Measurements from ENCODE around the gene HYAL2.

Gene HYAL2

DNA sequence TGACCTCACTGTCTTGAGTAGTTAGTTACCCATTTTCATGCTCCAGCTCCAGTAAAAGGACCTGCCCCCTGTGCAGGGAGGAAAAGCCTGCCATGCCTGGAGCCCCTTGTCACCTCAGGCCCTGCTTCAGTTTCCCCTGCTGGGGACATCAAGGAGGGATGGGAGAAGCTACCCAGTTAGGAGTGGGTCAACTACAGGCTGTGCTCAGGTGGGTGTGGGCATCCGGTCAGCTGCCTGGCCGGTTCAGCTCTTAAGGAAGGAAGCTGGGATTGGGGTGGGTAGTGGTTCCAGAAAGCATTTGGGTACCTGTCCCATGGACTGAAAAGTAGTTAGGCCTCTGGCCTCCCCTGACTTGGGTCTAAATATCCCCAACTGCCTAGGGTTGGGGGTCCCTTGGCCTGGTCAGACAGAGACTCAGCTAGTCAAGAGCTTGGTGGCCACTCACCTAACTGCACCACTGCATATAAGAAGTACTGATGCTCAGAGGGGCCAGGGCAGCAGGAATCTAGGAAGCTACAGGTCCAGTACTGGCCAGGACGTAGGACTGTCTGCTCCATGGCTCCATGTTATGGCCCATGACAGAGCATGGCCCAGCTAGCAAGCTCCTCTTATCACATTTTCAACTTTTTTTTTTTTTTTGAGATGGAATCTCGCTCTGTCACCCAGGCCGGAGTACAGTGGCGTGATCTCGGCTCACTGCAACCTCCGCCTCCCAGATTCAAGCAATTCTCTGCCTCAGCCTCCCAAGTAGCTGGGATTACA lies 43.1 kb downstream of the HYAL2 start:
- DNase-seq: no peak
- TF ChIP-seq, protein P1, sequence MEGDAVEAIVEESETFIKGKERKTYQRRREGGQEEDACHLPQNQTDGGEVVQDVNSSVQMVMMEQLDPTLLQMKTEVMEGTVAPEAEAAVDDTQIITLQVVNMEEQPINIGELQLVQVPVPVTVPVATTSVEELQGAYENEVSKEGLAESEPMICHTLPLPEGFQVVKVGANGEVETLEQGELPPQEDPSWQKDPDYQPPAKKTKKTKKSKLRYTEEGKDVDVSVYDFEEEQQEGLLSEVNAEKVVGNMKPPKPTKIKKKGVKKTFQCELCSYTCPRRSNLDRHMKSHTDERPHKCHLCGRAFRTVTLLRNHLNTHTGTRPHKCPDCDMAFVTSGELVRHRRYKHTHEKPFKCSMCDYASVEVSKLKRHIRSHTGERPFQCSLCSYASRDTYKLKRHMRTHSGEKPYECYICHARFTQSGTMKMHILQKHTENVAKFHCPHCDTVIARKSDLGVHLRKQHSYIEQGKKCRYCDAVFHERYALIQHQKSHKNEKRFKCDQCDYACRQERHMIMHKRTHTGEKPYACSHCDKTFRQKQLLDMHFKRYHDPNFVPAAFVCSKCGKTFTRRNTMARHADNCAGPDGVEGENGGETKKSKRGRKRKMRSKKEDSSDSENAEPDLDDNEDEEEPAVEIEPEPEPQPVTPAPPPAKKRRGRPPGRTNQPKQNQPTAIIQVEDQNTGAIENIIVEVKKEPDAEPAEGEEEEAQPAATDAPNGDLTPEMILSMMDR (IDR thresholded peaks at IDR 0.05; ENCODE audit: low read depth, low read length): no peak
- Histone ChIP-seq H3K4me3 (ENCODE audit: low read depth, low read length) (no peak overlapping the region), H3K27me3 (ENCODE audit: insufficient read depth, low read depth, severe bottlenecking) (no peaks in the 10 kb centered on the region), H3K36me3 (no peaks in the 10 kb centered on the region), H3K9me3 (ENCODE audit: severe bottlenecking) (no peaks in the 10 kb centered on the region), H3K27ac (no peak overlapping the region)

DNA sequence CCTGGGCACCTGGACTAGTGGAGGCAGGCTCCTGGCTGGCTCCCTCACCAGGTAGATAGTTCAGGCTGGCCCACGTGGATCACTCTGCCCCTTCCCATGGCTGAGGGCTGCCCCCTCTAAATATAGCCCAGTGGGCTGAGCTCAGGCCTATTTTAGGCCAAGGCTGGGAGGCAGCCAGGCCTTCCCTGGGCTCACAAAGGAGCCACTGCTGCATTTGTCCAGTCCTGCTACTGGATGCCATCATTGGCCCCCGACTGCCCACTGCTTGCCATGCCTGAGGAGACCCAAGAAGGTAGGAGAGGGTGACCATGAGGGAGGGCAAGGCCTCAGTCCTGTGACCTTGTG lies 43.7 kb downstream of the HYAL2 start, which contains the start of gene LSMEM2:
TSS of gene LSMEM2 (plus strand) at position 208 of the 345 bp plus-strand sequence. CDS start at position 235, 27 bp downstream.
- TF ChIP-seq, protein P1 (IDR thresholded peaks at IDR 0.05; ENCODE audit: low read depth, low read length): no peak
- no peaks in the 10 kb centered on the region for H3K27me3 ChIP-seq (ENCODE audit: insufficient read depth, low read depth, severe bottlenecking)
- H3K27ac ChIP-seq: no peak within 1 kb of the TSS
- no peak for DNase-seq
- no peaks in the 10 kb centered on the region for H3K36me3 ChIP-seq
- no peaks in the 10 kb centered on the region for H3K9me3 ChIP-seq (ENCODE audit: severe bottlenecking)
- no peak within 1 kb of the TSS for H3K4me3 ChIP-seq (ENCODE audit: low read depth, low read length)

DNA sequence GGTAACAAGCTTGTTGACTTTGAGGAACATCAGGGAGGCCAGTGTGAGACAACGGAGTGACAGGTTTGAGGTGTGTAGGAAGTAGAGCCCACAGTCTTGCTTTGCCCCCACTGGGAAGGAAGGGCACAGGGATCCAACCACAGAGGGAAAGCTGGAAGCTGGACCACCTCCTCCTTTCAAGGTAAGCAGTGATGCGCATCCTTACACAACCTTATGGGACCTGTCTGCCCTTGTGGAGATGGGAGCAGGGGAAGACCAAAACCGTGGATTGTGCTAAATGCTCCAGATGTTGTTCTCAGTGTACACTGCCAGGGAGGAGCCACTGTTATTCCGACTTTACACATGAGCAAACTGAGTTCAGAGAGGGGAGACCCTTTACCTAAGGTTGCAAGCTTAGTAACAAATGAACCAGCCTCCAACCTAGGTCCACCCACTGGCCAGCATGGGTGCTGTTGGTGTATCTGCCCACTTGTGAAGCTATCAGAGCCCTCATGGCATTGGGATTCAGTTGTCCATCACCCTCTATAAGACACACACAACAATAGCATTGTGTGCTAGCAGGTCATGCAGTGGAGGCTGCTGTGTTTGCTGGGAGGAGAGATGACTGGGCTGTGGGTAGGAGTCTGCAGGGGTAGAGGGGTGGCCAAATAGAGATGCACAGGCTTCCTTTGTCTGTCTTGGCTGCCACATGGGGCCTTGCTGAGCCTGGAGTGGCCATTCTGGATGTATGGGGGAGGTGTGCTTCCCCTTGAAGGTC lies 44.2 kb downstream of the HYAL2 start:
- Histone ChIP-seq H3K27me3 (ENCODE audit: insufficient read depth, low read depth, severe bottlenecking) (peaks cover 2% of the 10 kb centered on the region), H3K9me3 (ENCODE audit: severe bottlenecking) (no peaks in the 10 kb centered on the region), H3K4me3 (ENCODE audit: low read depth, low read length) (no peak overlapping the region), H3K36me3 (no peaks in the 10 kb centered on the region), H3K27ac (no peak overlapping the region)
- TF ChIP-seq, protein P1 (IDR thresholded peaks at IDR 0.05; ENCODE audit: low read depth, low read length): no peak
- no peak for DNase-seq

DNA sequence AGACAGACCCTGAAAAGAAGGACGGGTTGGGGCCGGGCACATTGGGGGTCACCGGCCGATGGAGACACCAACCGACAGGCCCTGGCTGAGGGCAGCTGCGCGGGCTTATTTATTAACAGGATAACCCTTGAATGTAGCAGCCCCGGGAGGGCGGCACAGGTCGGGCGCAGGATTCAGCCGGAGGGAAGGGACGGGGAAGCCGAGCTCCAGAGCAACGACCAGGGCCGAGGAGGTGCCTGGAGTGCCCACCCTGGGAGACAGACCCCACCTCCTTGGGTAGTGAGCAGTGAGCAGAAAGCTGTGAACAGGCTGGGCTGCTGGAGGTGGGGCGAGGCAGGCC lies 45.8 kb downstream of the HYAL2 start:
- no peaks in the 10 kb centered on the region for H3K36me3 ChIP-seq
- peaks cover 6% of the 10 kb centered on the region for H3K27me3 ChIP-seq (ENCODE audit: insufficient read depth, low read depth, severe bottlenecking)
- no peak overlapping the region for H3K27ac ChIP-seq
- no peak overlapping the region for H3K4me3 ChIP-seq (ENCODE audit: low read depth, low read length)
- TF ChIP-seq, protein P1 (IDR thresholded peaks at IDR 0.05; ENCODE audit: low read depth, low read length): no peak
- DNase-seq: no peak
- H3K9me3 ChIP-seq (ENCODE audit: severe bottlenecking): no peaks in the 10 kb centered on the region

DNA sequence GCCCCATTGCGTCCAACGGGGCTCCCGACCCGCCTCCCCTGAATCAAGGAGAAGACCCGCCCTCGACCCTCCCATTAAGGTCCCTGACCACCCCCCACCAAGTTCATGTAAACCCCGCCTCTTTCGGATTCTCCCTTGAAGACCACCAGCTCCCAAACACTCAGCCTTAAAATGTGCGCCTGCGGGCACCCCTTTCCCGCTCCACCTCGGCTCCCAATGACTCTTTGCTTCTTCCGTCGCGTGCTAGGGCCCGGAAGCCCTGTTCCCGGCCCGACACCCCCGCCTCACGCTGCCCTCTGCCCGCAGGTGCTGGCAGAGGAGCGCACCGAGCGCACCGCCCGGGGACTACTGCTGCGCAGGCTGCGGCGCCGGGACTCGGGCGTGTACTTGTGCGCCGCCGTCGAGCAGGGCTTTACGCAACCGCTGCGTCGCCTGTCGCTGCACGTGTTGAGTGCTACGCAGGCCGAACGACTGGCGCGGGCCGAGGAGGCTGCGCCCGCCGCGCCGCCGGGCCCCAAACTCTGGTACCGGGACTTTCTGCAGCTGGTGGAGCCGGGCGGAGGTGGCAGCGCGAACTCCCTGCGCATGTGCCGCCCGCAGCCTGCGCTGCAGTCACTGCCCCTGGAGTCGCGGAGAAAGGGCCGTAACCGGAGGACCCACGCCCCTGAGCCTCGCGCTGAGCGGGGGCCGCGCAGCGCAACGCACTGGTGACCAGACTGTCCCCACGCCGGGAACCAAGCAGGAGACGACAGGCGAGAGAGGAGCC lies 46.4 kb downstream of the HYAL2 start:
- Histone ChIP-seq H3K9me3 (ENCODE audit: severe bottlenecking) (no peaks in the 10 kb centered on the region), H3K4me3 (ENCODE audit: low read depth, low read length) (no peak overlapping the region), H3K36me3 (no peaks in the 10 kb centered on the region), H3K27ac (no peak overlapping the region), H3K27me3 (ENCODE audit: insufficient read depth, low read depth, severe bottlenecking) (peaks cover 6% of the 10 kb centered on the region)
- TF ChIP-seq, protein P1 (IDR thresholded peaks at IDR 0.05; ENCODE audit: low read depth, low read length): no peak
- no peak for DNase-seq

Measured in WERI-Rb-1 (cell line).